Measurements from ENCODE around the gene PTPRS. TPM values are rescaled to one million over a fixed set of nuclear protein-coding genes. Genes with fewer than 3 reads are reported as not detected.

PTPRS gene
- total RNA-seq, 4 donors from 2014 or later = 182 to 387 (median 289) TPM

DNA sequence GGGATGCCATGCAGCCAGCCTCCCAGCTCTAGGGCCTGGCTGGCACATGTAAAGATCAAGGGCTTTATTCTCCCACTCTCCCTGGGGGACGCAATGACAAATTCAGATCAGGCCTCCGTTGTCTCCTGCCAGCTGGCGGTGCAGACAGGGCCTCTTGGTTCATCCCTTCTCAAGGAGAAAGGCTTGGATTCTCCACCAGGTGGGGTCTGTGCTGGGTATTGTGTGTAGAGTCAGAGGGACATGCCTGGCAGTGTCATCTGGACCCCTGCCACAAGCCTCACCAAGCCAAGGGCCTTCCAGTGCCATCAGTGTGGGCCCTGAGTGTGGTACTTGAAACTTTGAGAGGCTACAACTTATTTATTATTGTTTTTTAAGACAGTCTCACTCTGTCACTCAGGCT lies 8.4 kb upstream of the PTPRS start:
- H3K9me3 ChIP-seq = no peaks in the 10 kb centered on the region
- WGBS, 2 donors = 73% methylated on average over 3 of the region's 3 CpGs; no CpG with 5 or more reads in 1 of the 2 donors
- no peaks in the 10 kb centered on the region for H3K27me3 ChIP-seq
- H3K27ac ChIP-seq = no peak overlapping the region
- no peak for DNase-seq
- H3K4me3 ChIP-seq (replicated peaks in 1 of 3) = no peak overlapping the region
- H3K4me1 ChIP-seq = no peaks in the 10 kb centered on the region
- no peaks in the 10 kb centered on the region for H3K36me3 ChIP-seq
- no peak for TF ChIP-seq POLR2A (IDR thresholded peaks at IDR 0.05)
- TF ChIP-seq, protein P1, sequence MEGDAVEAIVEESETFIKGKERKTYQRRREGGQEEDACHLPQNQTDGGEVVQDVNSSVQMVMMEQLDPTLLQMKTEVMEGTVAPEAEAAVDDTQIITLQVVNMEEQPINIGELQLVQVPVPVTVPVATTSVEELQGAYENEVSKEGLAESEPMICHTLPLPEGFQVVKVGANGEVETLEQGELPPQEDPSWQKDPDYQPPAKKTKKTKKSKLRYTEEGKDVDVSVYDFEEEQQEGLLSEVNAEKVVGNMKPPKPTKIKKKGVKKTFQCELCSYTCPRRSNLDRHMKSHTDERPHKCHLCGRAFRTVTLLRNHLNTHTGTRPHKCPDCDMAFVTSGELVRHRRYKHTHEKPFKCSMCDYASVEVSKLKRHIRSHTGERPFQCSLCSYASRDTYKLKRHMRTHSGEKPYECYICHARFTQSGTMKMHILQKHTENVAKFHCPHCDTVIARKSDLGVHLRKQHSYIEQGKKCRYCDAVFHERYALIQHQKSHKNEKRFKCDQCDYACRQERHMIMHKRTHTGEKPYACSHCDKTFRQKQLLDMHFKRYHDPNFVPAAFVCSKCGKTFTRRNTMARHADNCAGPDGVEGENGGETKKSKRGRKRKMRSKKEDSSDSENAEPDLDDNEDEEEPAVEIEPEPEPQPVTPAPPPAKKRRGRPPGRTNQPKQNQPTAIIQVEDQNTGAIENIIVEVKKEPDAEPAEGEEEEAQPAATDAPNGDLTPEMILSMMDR (IDR thresholded peaks at IDR 0.05) = no peak
- intact Hi-C loops (cut with DNase I) = no loop called here

DNA sequence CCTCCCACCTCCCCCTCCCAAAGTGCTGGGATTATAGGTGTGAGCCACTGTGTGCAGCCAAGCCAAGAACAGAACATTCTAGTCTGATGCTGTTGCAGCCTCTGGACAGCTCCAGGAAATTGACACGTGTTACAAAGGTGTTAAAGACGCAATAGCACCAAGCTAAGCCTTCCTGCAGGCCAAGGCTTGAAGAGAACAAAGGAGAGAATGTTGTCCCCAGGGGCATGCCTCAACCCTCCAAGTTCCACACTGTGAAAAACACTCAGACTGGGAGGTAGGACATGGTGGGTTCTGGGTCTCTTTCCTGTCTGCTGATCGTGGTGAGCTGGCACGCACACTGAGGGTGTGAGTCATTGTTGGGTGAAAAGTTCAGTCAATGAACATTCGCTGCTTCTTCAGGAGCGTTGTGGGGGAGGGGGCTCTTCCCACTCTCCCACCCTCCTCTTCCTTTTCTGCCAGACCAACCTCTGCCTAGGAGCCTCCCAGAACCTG lies 5.3 kb upstream of the PTPRS start:
- Histone ChIP-seq H3K27ac (no peak overlapping the region), H3K36me3 (no peaks in the 10 kb centered on the region), H3K4me1 (no peaks in the 10 kb centered on the region), H3K9me3 (no peaks in the 10 kb centered on the region), H3K27me3 (no peaks in the 10 kb centered on the region), H3K4me3 (replicated peaks in 1 of 3) (no peak overlapping the region)
- 37 to 45% methylated on average over 6 of the region's 6 CpGs for WGBS, 2 donors
- no peak for DNase-seq
- TF ChIP-seq, protein P1 (IDR thresholded peaks at IDR 0.05) = no peak
- no peak for TF ChIP-seq POLR2A (IDR thresholded peaks at IDR 0.05)
- intact Hi-C loops (cut with DNase I) = no loop called here

DNA sequence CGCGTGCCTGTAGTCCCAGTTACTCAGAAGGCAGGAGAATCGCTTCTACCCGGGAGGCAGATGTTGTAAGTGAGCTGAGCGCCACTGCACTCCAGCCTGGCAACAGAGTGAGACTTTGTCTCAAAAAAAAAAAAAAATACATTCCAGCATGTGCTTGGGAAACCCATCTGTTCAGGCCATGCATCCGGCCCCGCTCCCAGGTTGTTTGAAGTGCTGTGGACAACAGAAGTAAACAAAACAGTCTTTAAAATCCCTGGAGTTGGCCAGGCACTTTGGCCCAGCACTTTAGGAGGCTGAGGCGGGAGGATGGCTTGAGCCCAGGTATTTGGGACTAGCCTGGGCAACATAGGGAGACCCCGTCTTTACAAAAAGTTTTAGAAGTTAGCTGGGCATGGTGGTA lies 3.2 kb upstream of the PTPRS start:
- 49 to 62% methylated on average over 9 of the region's 9 CpGs for WGBS, 2 donors
- no peak overlapping the region for H3K4me3 ChIP-seq (replicated peaks in 1 of 3)
- H3K27ac ChIP-seq = no peak overlapping the region
- no peak for TF ChIP-seq POLR2A (IDR thresholded peaks at IDR 0.05)
- TF ChIP-seq, protein P1 (IDR thresholded peaks at IDR 0.05) = no peak
- peaks cover 7% of the 10 kb centered on the region for H3K27me3 ChIP-seq
- H3K36me3 ChIP-seq = no peaks in the 10 kb centered on the region
- intact Hi-C loops (cut with DNase I) = no loop called here
- H3K9me3 ChIP-seq = no peaks in the 10 kb centered on the region
- no peak for DNase-seq
- H3K4me1 ChIP-seq = peaks cover 7 to 12% of the 10 kb centered on the region in 2 donors

DNA sequence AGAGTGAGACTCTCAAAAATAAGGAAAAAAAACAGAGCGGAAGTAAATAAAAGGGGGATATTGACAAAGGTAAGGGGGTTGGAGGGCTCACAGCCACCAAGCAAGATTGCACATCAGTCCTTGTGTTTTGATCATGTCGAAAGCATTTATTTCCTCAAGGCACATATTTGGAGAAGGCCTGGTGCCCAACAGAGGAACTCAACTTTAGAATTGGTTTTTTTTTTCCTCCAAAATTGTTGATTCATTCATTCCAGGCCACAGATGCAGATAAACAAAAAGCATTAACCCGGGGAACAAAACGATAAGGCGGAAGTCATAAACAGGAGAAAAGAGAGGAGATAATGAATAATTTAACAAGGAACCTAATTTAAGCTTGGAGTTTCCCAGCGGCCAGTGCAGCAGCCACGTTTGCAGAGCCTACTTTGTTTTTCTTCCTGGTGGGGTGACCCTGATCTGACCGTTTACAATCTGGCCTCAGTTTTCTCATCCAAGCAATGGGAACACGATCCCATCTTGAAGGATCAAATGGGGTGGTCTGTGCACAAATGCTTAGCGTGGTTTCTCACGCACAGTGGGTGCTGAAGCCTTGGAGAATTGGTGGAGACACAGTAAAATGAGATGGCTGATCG lies 2.1 kb upstream of the PTPRS start:
- intact Hi-C loops (cut with DNase I) = no loop called here
- no peak for DNase-seq
- WGBS, 2 donors = 74 to 76% methylated on average over 12 of the region's 12 CpGs

DNA sequence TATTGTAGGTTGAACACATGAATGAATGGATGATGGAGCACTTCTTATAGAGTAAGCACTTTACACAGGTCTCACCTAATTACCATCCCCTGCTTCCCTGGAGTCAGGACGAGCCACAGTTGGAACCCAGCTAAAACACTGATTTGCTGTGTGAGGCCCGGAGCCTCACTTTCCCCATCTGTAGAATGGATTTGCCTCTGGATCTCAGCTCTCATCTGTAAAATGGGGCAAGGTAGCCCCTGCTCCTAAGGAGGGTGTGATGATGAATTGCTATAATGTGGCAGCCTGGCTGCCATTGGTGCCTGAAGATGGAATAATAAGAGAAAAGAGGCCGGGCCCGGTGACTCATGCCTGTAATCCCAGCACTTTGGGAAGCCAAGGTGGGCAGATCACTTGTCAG lies 1.4 kb upstream of the PTPRS start:
- DNase-seq = no peak
- Histone ChIP-seq H3K27ac (no peak overlapping the region), H3K36me3 (no peaks in the 10 kb centered on the region), H3K9me3 (no peaks in the 10 kb centered on the region), H3K4me1 (peaks cover 7 to 14% of the 10 kb centered on the region in 2 donors), H3K27me3 (peaks cover 7% of the 10 kb centered on the region), H3K4me3 (replicated peaks in 1 of 3) (no peak overlapping the region)
- WGBS, 2 donors = 62 to 90% methylated on average over 3 to 4 of the region's 4 CpGs
- TF ChIP-seq, protein P1 (IDR thresholded peaks at IDR 0.05) = no peak
- TF ChIP-seq POLR2A (IDR thresholded peaks at IDR 0.05) = no peak
- intact Hi-C loops (cut with DNase I) = no loop called here

More for the DNA sequence above, 2.1 kb upstream of the PTPRS start:
- no peak overlapping the region for H3K4me3 ChIP-seq (replicated peaks in 1 of 3)
- H3K4me1 ChIP-seq = peaks cover 7 to 14% of the 10 kb centered on the region in 2 donors
- no peaks in the 10 kb centered on the region for H3K36me3 ChIP-seq
- H3K27ac ChIP-seq = no peak overlapping the region
- H3K27me3 ChIP-seq = peaks cover 7% of the 10 kb centered on the region
- no peaks in the 10 kb centered on the region for H3K9me3 ChIP-seq
- TF ChIP-seq, protein P1 (IDR thresholded peaks at IDR 0.05) = no peak
- TF ChIP-seq POLR2A (IDR thresholded peaks at IDR 0.05) = no peak

Measured in thyroid gland (tissue), 4 donors.